HL-60 (cell line): ENCODE data around the gene BRD3.

Source experiments
- DNase-seq, 2 experiments: peaks; one replicate each; pipeline ENCODE4 v3.0.0-alpha.2; 2010 to 2020; ENCODE audit warnings: low read depth in 1 of 2, low spot score in 1 of 2
- H3K27ac ChIP-seq: fragments of 250-450 bp; sonication (Bioruptor Pico); replicated peaks from 2 replicates; pipeline ENCODE4 v1.5.1; 2020; ENCODE audit warnings: mild to moderate bottlenecking, moderate library complexity
- H3K27me3 ChIP-seq: fragments of 250-450 bp; sonication (Bioruptor Pico); 2 replicates; pipeline ENCODE4 v1.5.1; 2021; ENCODE audit warnings: mild to moderate bottlenecking, moderate library complexity; ENCODE audit not compliant: insufficient read depth, poor library complexity, severe bottlenecking
- H3K4me3 ChIP-seq: replicated peaks from 2 replicates; pipeline ENCODE4 v1.5.1; 2011; ENCODE audit warnings: mild to moderate bottlenecking, control low read depth, low read length; ENCODE audit not compliant: insufficient read depth
- GABPA ChIP-seq: IDR thresholded peaks from 2 replicates; pipeline ENCODE4 v1.6.1; 2012; ENCODE audit warnings: low read depth
- POLR2AphosphoS5 ChIP-seq: IDR thresholded peaks from 2 replicates; pipeline ENCODE4 v1.6.1; 2012; ENCODE audit warnings: low read depth
- SPI1 ChIP-seq: IDR thresholded peaks from 2 replicates; pipeline ENCODE4 v1.6.1; 2012; ENCODE audit warnings: low read depth, mild to moderate bottlenecking, borderline replicate concordance
- TF ChIP-seq, protein P1 (sequence below): IDR thresholded peaks from one replicate; pipeline ENCODE4 v1.5.1; 2011; ENCODE audit warnings: low read length, control low read depth, inconsistent platforms; ENCODE audit not compliant: insufficient read depth
- TF ChIP-seq, protein P2 (sequence below): IDR thresholded peaks from 2 replicates; pipeline ENCODE4 v1.6.1; 2012; ENCODE audit warnings: low read depth; ENCODE audit not compliant: insufficient replicate concordance

The BRD3 gene

DNA sequence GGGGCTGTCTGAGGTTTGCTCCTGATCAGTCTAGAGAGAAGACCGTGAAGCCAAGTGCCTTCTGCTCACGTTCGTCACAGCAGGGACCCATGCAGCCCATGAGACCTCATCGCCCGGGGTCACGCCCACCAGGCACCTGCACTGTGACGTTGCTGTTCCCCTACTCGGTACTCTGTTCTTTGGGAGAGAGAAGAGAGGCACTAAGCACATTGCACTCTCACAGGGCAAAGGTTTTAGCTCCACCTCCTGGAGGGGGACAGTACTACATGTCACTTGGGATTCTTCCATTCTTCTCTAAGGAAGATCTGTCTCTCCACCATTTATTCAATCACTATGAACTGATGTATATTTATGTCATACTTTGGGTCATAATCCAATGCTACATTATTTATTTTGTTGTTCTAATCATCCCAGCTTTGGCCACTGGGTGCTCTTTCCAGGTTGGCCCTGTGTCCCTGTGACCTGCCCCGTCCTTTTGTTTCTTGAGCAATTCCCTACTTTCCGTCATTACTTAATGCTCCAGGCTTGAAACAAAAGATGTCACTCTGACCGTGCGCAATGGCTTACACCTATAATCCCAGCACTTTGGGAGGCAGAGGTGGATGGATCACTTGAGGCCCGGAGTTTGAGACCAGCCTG is 31.4 kb upstream of the BRD3 start:
- Histone ChIP-seq H3K4me3 (no peak overlapping the region), H3K27ac (no peak overlapping the region), H3K27me3 (peaks cover 7% of the 10 kb centered on the region)
- peak; percentile 56 to 71 for DNase-seq
- TF ChIP-seq GABPA (no peak), SPI1 (no peak), POLR2AphosphoS5 (no peak)
- TF ChIP-seq, protein P1, sequence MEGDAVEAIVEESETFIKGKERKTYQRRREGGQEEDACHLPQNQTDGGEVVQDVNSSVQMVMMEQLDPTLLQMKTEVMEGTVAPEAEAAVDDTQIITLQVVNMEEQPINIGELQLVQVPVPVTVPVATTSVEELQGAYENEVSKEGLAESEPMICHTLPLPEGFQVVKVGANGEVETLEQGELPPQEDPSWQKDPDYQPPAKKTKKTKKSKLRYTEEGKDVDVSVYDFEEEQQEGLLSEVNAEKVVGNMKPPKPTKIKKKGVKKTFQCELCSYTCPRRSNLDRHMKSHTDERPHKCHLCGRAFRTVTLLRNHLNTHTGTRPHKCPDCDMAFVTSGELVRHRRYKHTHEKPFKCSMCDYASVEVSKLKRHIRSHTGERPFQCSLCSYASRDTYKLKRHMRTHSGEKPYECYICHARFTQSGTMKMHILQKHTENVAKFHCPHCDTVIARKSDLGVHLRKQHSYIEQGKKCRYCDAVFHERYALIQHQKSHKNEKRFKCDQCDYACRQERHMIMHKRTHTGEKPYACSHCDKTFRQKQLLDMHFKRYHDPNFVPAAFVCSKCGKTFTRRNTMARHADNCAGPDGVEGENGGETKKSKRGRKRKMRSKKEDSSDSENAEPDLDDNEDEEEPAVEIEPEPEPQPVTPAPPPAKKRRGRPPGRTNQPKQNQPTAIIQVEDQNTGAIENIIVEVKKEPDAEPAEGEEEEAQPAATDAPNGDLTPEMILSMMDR, result peak; percentile 88

DNA sequence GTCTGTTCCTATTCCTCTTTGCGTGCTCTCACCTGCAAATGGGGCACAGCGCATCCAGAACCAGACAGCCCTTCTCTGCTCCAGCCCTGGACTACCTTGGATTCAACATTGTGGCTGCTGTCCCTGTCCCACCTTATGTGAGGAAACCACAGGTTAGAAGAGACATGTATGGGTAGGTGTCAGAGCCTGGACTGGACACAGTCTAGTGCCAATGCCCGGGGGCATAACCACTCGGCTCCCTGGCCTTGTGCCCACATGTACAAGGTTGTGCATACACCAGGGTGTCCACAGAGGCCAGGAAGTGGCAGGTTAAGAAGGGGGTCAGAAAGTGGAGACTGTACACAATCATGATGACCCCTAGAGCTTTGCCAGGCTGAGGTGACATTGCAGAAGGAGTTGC is 22.1 kb upstream of the BRD3 start:
- TF ChIP-seq SPI1, result no peak
- TF ChIP-seq, protein P2, sequence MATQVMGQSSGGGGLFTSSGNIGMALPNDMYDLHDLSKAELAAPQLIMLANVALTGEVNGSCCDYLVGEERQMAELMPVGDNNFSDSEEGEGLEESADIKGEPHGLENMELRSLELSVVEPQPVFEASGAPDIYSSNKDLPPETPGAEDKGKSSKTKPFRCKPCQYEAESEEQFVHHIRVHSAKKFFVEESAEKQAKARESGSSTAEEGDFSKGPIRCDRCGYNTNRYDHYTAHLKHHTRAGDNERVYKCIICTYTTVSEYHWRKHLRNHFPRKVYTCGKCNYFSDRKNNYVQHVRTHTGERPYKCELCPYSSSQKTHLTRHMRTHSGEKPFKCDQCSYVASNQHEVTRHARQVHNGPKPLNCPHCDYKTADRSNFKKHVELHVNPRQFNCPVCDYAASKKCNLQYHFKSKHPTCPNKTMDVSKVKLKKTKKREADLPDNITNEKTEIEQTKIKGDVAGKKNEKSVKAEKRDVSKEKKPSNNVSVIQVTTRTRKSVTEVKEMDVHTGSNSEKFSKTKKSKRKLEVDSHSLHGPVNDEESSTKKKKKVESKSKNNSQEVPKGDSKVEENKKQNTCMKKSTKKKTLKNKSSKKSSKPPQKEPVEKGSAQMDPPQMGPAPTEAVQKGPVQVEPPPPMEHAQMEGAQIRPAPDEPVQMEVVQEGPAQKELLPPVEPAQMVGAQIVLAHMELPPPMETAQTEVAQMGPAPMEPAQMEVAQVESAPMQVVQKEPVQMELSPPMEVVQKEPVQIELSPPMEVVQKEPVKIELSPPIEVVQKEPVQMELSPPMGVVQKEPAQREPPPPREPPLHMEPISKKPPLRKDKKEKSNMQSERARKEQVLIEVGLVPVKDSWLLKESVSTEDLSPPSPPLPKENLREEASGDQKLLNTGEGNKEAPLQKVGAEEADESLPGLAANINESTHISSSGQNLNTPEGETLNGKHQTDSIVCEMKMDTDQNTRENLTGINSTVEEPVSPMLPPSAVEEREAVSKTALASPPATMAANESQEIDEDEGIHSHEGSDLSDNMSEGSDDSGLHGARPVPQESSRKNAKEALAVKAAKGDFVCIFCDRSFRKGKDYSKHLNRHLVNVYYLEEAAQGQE, result no peak
- TF ChIP-seq POLR2AphosphoS5, result no peak
- TF ChIP-seq, protein P1, result no peak
- no peak for TF ChIP-seq GABPA
- no peak for DNase-seq
- Histone ChIP-seq H3K27ac (no peak overlapping the region), H3K27me3 (peaks cover 6% of the 10 kb centered on the region), H3K4me3 (no peak overlapping the region)

DNA sequence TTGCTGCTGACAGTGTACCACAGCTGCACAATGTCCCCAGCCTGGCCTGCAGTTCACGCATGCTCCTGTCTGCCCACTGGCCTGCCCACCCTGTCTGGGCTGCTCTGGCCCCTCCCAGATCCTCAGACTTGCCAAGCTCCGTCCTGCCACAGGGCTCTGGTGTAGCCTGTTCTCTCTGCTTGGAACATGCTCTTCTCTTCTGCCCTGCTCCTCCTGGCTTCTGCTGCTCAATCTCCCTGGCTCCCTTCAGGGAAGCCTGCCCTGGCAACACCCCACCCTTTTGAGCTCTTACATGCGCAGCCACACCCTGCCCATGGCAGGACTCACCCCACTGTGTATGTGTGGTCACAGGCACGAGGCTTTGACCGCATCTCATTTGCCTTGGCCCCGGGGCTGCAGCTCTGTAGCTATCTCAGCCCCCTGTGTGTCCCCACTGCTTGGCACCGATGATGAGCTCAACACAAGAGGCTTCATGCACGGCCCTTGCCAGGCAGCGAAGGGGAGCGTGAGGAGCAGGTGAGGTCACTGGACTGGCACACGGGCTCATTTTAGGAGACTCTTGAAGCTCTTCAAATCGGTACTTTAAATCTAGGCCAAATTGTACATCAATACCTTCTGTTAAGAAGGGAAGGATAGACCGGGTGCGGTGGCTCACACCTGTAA is 20.4 kb upstream of the BRD3 start:
- TF ChIP-seq, protein P2, result no peak
- no peak for DNase-seq
- Histone ChIP-seq H3K27me3 (peaks cover 2% of the 10 kb centered on the region), H3K27ac (no peak overlapping the region), H3K4me3 (no peak overlapping the region)

DNA sequence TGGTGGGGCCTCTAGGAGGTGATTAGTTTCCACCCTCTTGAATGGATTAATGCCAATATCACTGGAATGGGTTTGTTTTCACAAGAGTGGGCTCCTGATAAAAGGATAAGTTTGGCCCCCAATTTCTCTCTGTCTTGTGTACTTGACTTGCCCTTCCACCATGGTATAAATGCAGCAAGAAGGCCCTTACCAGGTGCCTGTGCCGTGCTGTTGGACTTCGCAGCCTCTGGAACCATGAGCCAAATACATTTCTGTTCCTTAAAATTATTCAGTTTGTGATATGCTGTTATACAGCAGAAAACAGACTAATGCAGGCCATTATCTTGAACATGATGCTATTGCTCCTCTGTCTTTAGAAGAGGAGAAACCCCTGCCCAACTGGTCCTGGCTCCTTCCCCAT is 17.8 kb upstream of the BRD3 start:
- no peak for DNase-seq
- Histone ChIP-seq H3K4me3 (no peak overlapping the region), H3K27me3 (no peaks in the 10 kb centered on the region), H3K27ac (no peak overlapping the region)
- TF ChIP-seq POLR2AphosphoS5 (no peak), GABPA (no peak), SPI1 (no peak)
- TF ChIP-seq, protein P1, result no peak
- TF ChIP-seq, protein P2, result no peak
